MM.1S (cell line): ENCODE measurements around the gene MSH4.

Experiments used
- DNase-seq: peaks from one replicate; pipeline ENCODE4 v3.0.0-alpha.2; 2015
- H2AFZ ChIP-seq: fragments of 300-600 bp; sonication (generic); 2 replicates; pipeline ENCODE4 v1.6.0; 2016; ENCODE audit warnings: antibody characterized with exemption, low read length
- H3F3A ChIP-seq: fragments of 300-600 bp; sonication (generic); 2 replicates; pipeline ENCODE4 v1.6.1; 2016; ENCODE audit warnings: mild to moderate bottlenecking, antibody characterized with exemption, low read length, moderate library complexity, mixed read lengths; ENCODE audit not compliant: insufficient read depth
- H3K27ac ChIP-seq: fragments of 300-600 bp; sonication (generic); 2 replicates; pipeline ENCODE4 v1.5.1; 2016; ENCODE audit warnings: mild to moderate bottlenecking, low read length
- H3K27me3 ChIP-seq: fragments of 300-600 bp; sonication (generic); replicated peaks from 2 replicates; pipeline ENCODE4 v1.6.0; 2016; ENCODE audit warnings: low read length; ENCODE audit not compliant: insufficient read depth
- H3K36me3 ChIP-seq: fragments of 300-600 bp; sonication (generic); replicated peaks from 2 replicates; pipeline ENCODE4 v1.6.1; 2016; ENCODE audit warnings: mild to moderate bottlenecking, low read length, mixed read lengths; ENCODE audit not compliant: insufficient read depth
- H3K4me1 ChIP-seq: fragments of 300-600 bp; sonication (generic); 2 replicates; pipeline ENCODE4 v1.6.1; 2016; ENCODE audit warnings: low read length, mixed read lengths
- H3K4me2 ChIP-seq: fragments of 300-600 bp; sonication (generic); 2 replicates; pipeline ENCODE4 v1.6.0; 2016; ENCODE audit warnings: low read depth, low read length
- H3K4me3 ChIP-seq: fragments of 300-600 bp; sonication (generic); 2 replicates; pipeline ENCODE4 v1.5.1; 2016; ENCODE audit warnings: low read length, mixed read lengths
- H3K79me2 ChIP-seq: fragments of 300-600 bp; sonication (generic); 2 replicates; pipeline ENCODE4 v1.6.1; 2016; ENCODE audit warnings: mixed run types, low read length, mixed read lengths
- H3K9ac ChIP-seq: fragments of 300-600 bp; sonication (generic); 2 replicates; pipeline ENCODE4 v1.6.1; 2016; ENCODE audit warnings: low read length, mixed read lengths
- H3K9me2 ChIP-seq: fragments of 300-600 bp; sonication (generic); replicated peaks from 2 replicates; pipeline ENCODE4 v1.6.1; 2016; ENCODE audit warnings: mild to moderate bottlenecking, low read length, mixed read lengths; ENCODE audit not compliant: insufficient read depth
- H3K9me3 ChIP-seq: fragments of 300-600 bp; sonication (generic); replicated peaks from 2 replicates; pipeline ENCODE4 v1.6.1; 2016; ENCODE audit warnings: mild to moderate bottlenecking, low read length, mixed read lengths; ENCODE audit not compliant: insufficient read depth
- H4K20me1 ChIP-seq: fragments of 300-600 bp; sonication (generic); 2 replicates; pipeline ENCODE4 v1.6.1; 2016; ENCODE audit warnings: mild to moderate bottlenecking, low read length, moderate library complexity, mixed read lengths; ENCODE audit not compliant: insufficient read depth
- CTCF ChIP-seq: fragments of 300-600 bp; sonication (generic); IDR thresholded peaks from 2 replicates; pipeline ENCODE4 v1.5.1; 2016; ENCODE audit warnings: antibody characterized with exemption, low read length, mixed read lengths
- EZH2 ChIP-seq: fragments of 300-600 bp; sonication (generic); optimal IDR thresholded peaks from 2 replicates; pipeline ENCODE3; 2017; ENCODE audit warnings: low read depth, mild to moderate bottlenecking, antibody characterized with exemption, low read length, mixed read lengths
- EZH2phosphoT487 ChIP-seq: fragments of 300-600 bp; sonication (generic); IDR thresholded peaks from 2 replicates; pipeline ENCODE4 v1.6.1; 2018; ENCODE audit warnings: antibody characterized with exemption, low read length

The MSH4 gene

GRCh38 chr1:75765697-75766355, 30.9 kb upstream of the MSH4 start:
- Histone ChIP-seq H3K27ac (no peak overlapping the region), H3K36me3 (no peaks in the 10 kb centered on the region; the same call in 1 of the 2 replicates), H3K9me2 (no peaks in the 10 kb centered on the region), H3K9me3 (no peaks in the 10 kb centered on the region), H3K27me3 (no peaks in the 10 kb centered on the region), H4K20me1 (no peaks in the 10 kb centered on the region), H3K4me3 (no peak overlapping the region), H3K4me2 (no peak overlapping the region), H3K9ac (no peak overlapping the region), H3F3A (no peaks in the 10 kb centered on the region; the same call in 1 of the 2 replicates), H2AFZ (no peak overlapping the region), H3K79me2 (no peaks in the 10 kb centered on the region), H3K4me1 (no peaks in the 10 kb centered on the region)
- TF ChIP-seq EZH2phosphoT487 (no peak), CTCF (no peak), EZH2 (no peak)
- DNase-seq = no peak

GRCh38 chr1:75768016-75768415, 28.7 kb upstream of the MSH4 start:
- no peak for DNase-seq
- Histone ChIP-seq H3K9me2 (no peaks in the 10 kb centered on the region), H3F3A (no peaks in the 10 kb centered on the region), H3K27me3 (no peaks in the 10 kb centered on the region), H3K79me2 (no peaks in the 10 kb centered on the region), H3K27ac (no peak overlapping the region), H3K4me2 (no peak overlapping the region), H3K9ac (no peak overlapping the region), H3K9me3 (no peaks in the 10 kb centered on the region), H2AFZ (no peak overlapping the region), H3K36me3 (no peaks in the 10 kb centered on the region), H4K20me1 (no peaks in the 10 kb centered on the region), H3K4me1 (no peaks in the 10 kb centered on the region), H3K4me3 (no peak overlapping the region)
- TF ChIP-seq EZH2 = no peak
- no peak for TF ChIP-seq EZH2phosphoT487
- TF ChIP-seq CTCF = no peak

- Histone ChIP-seq H3K27ac (no peak overlapping the region), H4K20me1 (no peaks in the 10 kb centered on the region), H3K4me1 (no peaks in the 10 kb centered on the region), H3K9ac (no peak overlapping the region), H3K79me2 (no peaks in the 10 kb centered on the region), H3K36me3 (no peaks in the 10 kb centered on the region), H3K4me3 (no peak overlapping the region), H3F3A (no peaks in the 10 kb centered on the region), H2AFZ (no peak overlapping the region), H3K27me3 (no peaks in the 10 kb centered on the region), H3K9me3 (no peaks in the 10 kb centered on the region), H3K9me2 (no peaks in the 10 kb centered on the region), H3K4me2 (no peak overlapping the region)
- TF ChIP-seq EZH2phosphoT487 (no peak), CTCF (no peak), EZH2 (no peak)
- no peak for DNase-seq
Measured at GRCh38 chr1:75770761-75771160, 25.9 kb upstream of the MSH4 start.
